Fibroblast of the conjunctiva (primary cell): ENCODE measurements around the gene BMP5.

Experiments used
- DNase-seq: peaks from one replicate; pipeline ENCODE4 v3.0.0-alpha.2; 2010; ENCODE audit warnings: low read depth

The BMP5 gene

GRCh38 chr6:55872866-55873265, 2.5 kb downstream of the BMP5 start:
- DNase-seq = no peak

- no peak for DNase-seq
These were observed 5.1 kb downstream of the BMP5 start for GRCh38 chr6:55870181-55870813.

- DNase-seq = no peak
These were observed 5.7 kb downstream of the BMP5 start for GRCh38 chr6:55869674-55870073.

- no peak for DNase-seq
These were observed 6.5 kb downstream of the BMP5 start for GRCh38 chr6:55868771-55869479.

- no peak for DNase-seq
These were observed 7.2 kb downstream of the BMP5 start for GRCh38 chr6:55868176-55868575.

- DNase-seq = no peak
These were observed 9.3 kb downstream of the BMP5 start for GRCh38 chr6:55866128-55866527.

GRCh38 chr6:55853008-55854001, 22.1 kb downstream of the BMP5 start:
- DNase-seq = no peak

- DNase-seq = no peak
These were observed 34.0 kb downstream of the BMP5 start for GRCh38 chr6:55841341-55841740.

- no peak for DNase-seq
These were observed 36.3 kb downstream of the BMP5 start for GRCh38 chr6:55839080-55839479.

GRCh38 chr6:55836945-55837344, 38.4 kb downstream of the BMP5 start:
- no peak for DNase-seq

- DNase-seq = no peak
These were observed 38.9 kb downstream of the BMP5 start for GRCh38 chr6:55836481-55836880.

- no peak for DNase-seq
These were observed 40.2 kb downstream of the BMP5 start for GRCh38 chr6:55835220-55835619.

GRCh38 chr6:55833284-55833683, 42.1 kb downstream of the BMP5 start:
- DNase-seq = no peak

- no peak for DNase-seq
These were observed 47.4 kb downstream of the BMP5 start for GRCh38 chr6:55827818-55828522.

- no peak for DNase-seq
These were observed 48.4 kb downstream of the BMP5 start for GRCh38 chr6:55826941-55827340.

GRCh38 chr6:55825402-55826051, 49.9 kb downstream of the BMP5 start:
- DNase-seq = peak; percentile 9

GRCh38 chr6:55822815-55823214, 52.6 kb downstream of the BMP5 start:
- no peak for DNase-seq

GRCh38 chr6:55822005-55822404, 53.4 kb downstream of the BMP5 start:
- DNase-seq = no peak

- DNase-seq = no peak
These were observed 54.7 kb downstream of the BMP5 start for GRCh38 chr6:55820696-55821095.

GRCh38 chr6:55819811-55820210, 55.6 kb downstream of the BMP5 start:
- DNase-seq = no peak

GRCh38 chr6:55818482-55818881, 56.9 kb downstream of the BMP5 start:
- peak; percentile 10 for DNase-seq

GRCh38 chr6:55812509-55812908, 62.9 kb downstream of the BMP5 start:
- DNase-seq = no peak
